Measurements from ENCODE around the gene GOLGA8B.
"Not testable (repeated sequence)": the region's sequence is repeated elsewhere in the genome, so short reads cannot be mapped to it uniquely, and the experiment has no call there.

GOLGA8B gene, protein sequence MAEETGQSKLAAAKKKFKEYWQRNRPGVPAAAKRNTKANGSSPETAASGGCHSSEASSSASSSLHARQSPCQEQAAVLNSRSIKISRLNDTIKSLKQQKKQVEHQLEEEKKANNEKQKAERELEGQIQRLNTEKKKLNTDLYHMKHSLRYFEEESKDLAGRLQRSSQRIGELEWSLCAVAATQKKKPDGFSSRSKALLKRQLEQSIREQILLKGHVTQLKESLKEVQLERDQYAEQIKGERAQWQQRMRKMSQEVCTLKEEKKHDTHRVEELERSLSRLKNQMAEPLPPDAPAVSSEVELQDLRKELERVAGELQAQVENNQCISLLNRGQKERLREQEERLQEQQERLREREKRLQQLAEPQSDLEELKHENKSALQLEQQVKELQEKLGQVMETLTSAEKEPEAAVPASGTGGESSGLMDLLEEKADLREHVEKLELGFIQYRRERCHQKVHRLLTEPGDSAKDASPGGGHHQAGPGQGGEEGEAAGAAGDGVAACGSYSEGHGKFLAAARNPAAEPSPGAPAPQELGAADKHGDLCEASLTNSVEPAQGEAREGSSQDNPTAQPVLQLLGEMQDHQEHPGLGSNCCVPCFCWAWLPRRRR

GRCh38 chr15:34583399-34584329, at the start of gene GOLGA8B:
TSS of gene GOLGA8B (minus strand) at chr15:34583651. CDS start at chr15:34535912, 47,739 bp downstream.
- peak; percentile 84 for DNase-seq

DNA sequence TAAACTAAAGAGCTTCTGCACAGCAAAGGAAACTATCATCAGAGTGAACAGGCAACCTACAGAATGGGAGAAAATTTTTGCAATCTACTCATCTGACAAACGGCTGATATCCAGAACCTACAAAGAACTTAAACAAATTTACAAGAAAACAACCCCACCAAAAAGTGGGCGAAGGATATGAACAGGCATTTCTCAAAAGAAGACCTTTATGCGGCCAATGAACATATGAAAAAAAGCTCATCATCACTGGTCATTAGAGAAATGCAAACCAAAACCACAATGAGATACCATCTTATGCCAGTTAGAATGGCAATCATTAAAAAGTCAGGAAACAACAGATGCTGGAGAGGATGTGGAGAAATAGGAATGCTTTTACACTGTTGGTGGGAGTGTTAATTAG, 49.7 kb upstream of the GOLGA8B start:
- not testable (repeated sequence) for DNase-seq

DNA sequence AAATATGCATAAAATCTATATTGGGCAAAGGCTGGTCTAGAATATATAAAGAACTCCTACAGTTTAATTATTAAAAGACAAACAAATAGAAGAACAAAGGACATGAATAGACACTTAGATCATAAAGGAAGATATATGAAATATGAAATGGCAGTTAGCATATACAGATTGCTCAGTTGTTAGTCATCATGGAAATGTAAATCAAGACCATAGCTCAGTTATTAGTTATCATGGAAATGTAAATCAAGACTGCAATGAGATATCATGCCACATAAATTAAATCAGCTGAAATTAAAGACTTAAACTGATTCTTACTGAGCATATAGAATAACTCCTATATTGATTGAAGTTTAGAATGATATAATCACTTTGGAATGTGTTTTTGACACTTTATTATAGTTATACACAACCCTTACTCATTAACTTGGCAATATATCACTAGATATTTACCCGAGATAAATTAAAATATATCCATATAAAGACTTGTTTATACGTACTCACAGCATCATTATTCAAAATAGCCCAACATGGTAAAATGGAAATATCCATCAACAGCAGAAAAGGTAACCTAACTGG, 45.2 kb upstream of the GOLGA8B start:
- DNase-seq, result no peak

DNA sequence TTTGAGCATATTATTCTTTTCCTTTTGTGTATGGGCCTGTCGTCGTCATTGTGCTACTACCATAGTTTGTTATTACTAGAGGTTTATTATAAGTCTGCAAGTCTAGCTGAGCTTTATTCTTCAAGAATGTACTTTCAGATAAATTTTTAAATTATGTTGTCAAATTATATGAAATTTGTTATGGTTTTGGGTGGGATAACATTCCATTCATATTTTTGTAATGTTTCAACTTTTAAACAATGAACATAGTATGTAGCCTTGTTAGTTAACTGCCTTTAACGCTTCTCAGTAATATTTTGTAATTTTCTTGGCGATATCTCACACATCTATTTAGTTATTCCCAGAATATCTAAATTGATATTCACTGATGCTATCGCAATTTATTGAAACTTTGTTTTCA, 41.6 kb upstream of the GOLGA8B start:
- DNase-seq, result no peak

GRCh38 chr15:34621675-34622074, 38.2 kb upstream of the GOLGA8B start:
- no peak for DNase-seq

DNA sequence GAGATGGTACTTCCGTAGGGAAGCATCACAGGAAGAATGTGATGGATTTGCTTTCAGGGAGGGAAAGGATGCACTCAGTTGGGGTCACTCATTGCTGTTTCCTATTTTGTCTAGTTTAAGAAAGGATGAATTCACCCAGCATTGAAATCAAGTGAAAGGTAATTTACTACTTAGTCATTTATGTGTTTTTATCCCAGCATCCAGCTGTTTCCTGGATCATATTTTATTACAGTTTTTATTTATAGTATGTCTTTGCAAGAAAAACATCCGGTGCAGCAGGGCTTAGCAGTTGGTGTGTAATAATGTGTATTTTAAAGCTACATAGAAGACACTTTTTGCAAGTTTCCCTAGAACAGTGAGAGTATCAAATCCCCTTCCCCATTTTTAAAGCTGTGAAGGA, 37.4 kb upstream of the GOLGA8B start:
- DNase-seq, result no peak

DNA sequence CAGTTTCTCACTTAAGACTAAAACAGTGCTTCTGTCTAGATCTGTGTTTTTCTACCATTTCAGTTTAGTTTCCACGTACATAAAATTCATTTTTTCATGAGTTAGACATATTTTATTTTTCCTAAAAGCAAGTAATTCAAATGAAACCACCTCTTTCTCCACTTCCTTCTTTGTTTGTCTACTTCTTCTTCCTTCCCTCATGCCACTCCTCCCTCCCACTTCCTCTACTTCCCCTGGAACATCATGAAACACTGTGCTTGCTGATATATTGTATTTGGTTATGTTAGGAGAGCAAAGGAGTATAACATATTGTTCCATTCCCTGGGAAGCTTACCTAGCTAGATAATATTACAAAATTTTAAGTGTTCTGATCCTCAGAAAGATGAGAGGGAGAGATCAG, 36.7 kb upstream of the GOLGA8B start:
- no peak for DNase-seq

- DNase-seq, result no peak
Measured at GRCh38 chr15:34619151-34619550, 35.7 kb upstream of the GOLGA8B start.

DNA sequence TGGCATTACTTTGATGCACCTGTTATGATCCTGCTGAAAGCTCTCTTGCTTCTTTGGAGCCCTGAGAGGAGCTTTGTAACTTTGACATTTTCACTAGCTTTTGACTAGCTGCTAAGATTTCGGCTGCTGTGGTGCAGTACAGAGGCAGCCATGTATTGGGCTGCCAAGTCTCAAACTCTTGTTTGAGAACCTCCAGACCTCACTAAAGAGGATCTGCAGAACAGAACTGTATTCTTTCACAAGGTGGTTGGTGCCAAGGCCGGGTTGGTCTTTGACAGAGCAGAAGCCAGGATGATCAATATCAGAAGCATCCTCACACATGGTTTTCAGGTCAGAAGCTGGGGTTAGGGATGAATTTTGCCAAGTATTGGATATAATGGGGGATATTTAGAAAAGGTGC, 34.6 kb upstream of the GOLGA8B start:
- no peak for DNase-seq

- peak; percentile 21 for DNase-seq
Measured at GRCh38 chr15:34616613-34617012, 33.2 kb upstream of the GOLGA8B start.

DNA sequence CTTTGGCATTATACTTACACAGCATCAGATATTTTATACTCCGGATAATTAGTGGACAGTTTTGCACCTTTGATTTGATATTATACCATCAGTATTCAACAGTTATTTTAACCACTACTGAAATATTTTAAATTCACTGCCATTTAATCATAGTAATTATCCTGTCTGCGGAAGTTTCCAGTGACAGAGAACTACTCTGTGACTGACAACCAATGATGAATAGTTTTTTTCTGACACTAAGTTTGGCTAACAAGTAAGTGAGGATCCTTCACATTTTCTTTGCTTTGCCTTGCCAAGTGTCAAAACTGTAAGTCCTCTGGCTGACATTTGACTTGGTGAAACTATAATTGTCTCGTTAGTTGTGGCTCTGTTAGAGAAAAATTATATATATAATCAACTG, 30.5 kb upstream of the GOLGA8B start:
- DNase-seq, result no peak

- DNase-seq, result no peak
Measured at GRCh38 chr15:34613301-34613700, 29.9 kb upstream of the GOLGA8B start.

GRCh38 chr15:34610354-34610753, 26.9 kb upstream of the GOLGA8B start:
- peak; percentile 18 for DNase-seq

GRCh38 chr15:34609102-34610057, 25.9 kb upstream of the GOLGA8B start:
- peak; percentile 6 for DNase-seq

DNA sequence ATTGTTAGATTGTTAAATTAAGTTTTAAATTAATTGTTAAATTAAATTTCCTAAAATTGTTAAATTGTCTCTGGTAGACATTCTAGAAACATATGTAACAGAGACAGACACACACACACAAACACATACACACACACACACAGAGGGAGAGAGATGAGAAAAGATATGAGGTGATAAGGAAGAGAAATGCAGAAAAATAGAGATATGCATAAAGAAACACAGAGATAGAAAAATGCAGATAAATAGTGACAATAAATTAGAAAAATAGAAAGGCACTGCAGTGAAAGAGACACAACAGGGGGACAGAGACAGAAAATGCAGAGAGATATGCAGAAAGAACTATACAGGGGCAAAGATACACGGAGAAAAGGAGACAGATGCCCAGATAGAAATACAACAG, 25.1 kb upstream of the GOLGA8B start:
- DNase-seq, result no peak

GRCh38 chr15:34607832-34608231, 24.4 kb upstream of the GOLGA8B start:
- DNase-seq, result no peak

DNA sequence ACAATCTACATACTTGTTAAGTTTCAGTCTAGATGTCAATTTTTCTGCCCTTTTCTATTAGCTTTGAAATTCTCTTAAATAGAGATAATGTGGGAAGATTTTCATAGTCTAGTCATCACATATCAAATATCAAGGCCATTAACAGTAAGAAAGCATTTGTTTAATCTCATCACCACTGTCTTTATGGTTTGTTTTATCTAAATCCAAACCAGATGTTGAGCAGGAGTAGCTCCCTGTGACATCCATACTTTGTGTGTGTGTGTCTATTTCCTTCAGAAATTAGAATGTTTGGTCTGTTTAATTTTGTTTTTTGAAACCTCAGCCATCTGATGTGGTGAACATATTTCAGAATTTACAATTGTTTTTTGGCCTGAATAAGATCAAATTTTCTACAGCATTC, 23.1 kb upstream of the GOLGA8B start:
- no peak for DNase-seq

GRCh38 chr15:34606131-34606530, 22.7 kb upstream of the GOLGA8B start:
- no peak for DNase-seq

GRCh38 chr15:34603095-34603494, 19.6 kb upstream of the GOLGA8B start:
- DNase-seq, result no peak

GRCh38 chr15:34600923-34601322, 17.5 kb upstream of the GOLGA8B start:
- no peak for DNase-seq

GRCh38 chr15:34598799-34599585, 15.5 kb upstream of the GOLGA8B start:
- DNase-seq, result no peak
